OCI-LY3 (cell line): ENCODE data around the gene PIK3CA.

Source experiments
- EZH2phosphoT487 ChIP-seq: fragments of 200-600 bp; shearing (Covaris generic); IDR thresholded peaks from 2 replicates; pipeline ENCODE4 v1.6.1; 2018; ENCODE audit warnings: antibody characterized with exemption, mixed run types, low read depth
- TF ChIP-seq, protein P1 (sequence below): fragments of 200-600, 300-600 bp; sonication (generic); IDR thresholded peaks from 2 replicates; pipeline ENCODE4 v1.5.1; 2014; ENCODE audit warnings: antibody characterized with exemption, low read length, low read depth

DNA sequence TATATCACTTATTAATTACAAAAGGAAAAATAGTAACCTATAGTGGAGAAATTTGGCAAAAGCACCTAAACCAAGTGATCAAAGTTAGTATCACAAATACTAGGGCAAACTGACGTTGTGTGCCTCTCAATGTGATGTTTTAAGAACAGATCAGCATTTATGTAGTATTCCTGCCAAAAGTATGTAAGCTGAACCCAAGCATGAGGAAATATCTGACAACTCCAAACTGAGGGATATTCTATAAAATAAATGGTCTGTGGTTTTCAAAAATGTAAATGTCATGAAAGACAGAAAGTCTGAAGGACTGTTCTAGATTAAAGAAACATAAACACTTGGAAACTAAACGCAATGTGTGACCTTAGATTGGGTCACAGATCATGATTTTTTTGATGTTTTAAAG, 34.3 kb upstream of the PIK3CA start:
- TF ChIP-seq EZH2phosphoT487: no peak
- TF ChIP-seq, protein P1, sequence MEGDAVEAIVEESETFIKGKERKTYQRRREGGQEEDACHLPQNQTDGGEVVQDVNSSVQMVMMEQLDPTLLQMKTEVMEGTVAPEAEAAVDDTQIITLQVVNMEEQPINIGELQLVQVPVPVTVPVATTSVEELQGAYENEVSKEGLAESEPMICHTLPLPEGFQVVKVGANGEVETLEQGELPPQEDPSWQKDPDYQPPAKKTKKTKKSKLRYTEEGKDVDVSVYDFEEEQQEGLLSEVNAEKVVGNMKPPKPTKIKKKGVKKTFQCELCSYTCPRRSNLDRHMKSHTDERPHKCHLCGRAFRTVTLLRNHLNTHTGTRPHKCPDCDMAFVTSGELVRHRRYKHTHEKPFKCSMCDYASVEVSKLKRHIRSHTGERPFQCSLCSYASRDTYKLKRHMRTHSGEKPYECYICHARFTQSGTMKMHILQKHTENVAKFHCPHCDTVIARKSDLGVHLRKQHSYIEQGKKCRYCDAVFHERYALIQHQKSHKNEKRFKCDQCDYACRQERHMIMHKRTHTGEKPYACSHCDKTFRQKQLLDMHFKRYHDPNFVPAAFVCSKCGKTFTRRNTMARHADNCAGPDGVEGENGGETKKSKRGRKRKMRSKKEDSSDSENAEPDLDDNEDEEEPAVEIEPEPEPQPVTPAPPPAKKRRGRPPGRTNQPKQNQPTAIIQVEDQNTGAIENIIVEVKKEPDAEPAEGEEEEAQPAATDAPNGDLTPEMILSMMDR: no peak
